Measurements from ENCODE around the gene GSK3A. TPM values are rescaled to one million over a fixed set of nuclear protein-coding genes. Genes with fewer than 3 reads are reported as not detected.

The GSK3A gene
- total RNA-seq, 1 experiment from 2014 or later: 70.1 TPM

- Histone ChIP-seq H3K27me3 (replicated peaks; ENCODE audit: insufficient read depth, low read depth, low read length, poor library complexity) (no peaks in the 10 kb centered on the region), H3K9me3 (ENCODE audit: low read depth, low read length, poor library complexity, severe bottlenecking) (no peaks in the 10 kb centered on the region), H3K27ac (ENCODE audit: low read depth, low read length, poor library complexity, severe bottlenecking) (peak overlapping the region; percentile 49), H3K4me3 (ENCODE audit: low read depth, low read length, poor library complexity, severe bottlenecking) (no peak overlapping the region), H3K4me1 (ENCODE audit: insufficient read depth, low read length, poor library complexity, severe bottlenecking) (peaks cover 22% of the 10 kb centered on the region), H3K36me3 (ENCODE audit: insufficient read depth, low read length, poor library complexity, severe bottlenecking) (peaks cover 8% of the 10 kb centered on the region)
- ChIA-PET POLR2A (ENCODE audit: low non-redundant PET) (no interaction called here), CTCF (no interaction called here)
- BruUV-seq (replicated peaks): no TSS peak
- no peak for DNase-seq (ENCODE audit: low spot score)
- TF ChIP-seq CTCF (conservative IDR thresholded peaks at IDR 0.05; ENCODE audit: low read depth, low read length) (no peak), EZH2 (IDR thresholded peaks at IDR 0.05; ENCODE audit: borderline replicate concordance, low read depth, low read length, poor library complexity, severe bottlenecking) (no peak)
- intact Hi-C loops (cut with micrococcal nuclease; ENCODE audit: unreplicated experiment): no loop called here
Observed at GRCh38 chr19:42276284-42276683, 33.9 kb upstream of the GSK3A start.

DNA sequence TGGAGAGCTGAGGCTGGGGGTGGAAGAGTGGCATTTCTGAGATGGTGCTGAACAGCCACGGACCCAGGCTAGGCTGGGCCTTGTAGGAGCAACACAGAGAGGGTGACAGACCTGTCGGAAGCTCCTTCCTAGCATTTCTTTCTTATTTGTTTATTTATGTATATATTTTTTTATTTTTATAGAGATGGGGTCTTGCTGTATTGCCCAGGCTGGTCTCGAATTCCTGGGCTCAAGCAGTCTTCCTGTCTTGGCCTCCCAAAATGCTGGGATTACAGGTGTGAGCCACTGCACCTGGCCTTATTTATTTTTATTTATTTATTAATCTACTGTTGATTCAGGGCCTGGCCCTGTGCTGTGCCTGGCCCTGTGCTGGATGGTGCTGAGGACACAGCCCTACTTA is 33.1 kb upstream of the GSK3A start:
- H3K27ac ChIP-seq (ENCODE audit: low read depth, low read length, poor library complexity, severe bottlenecking): peak overlapping the region; percentile 49
- H3K4me1 ChIP-seq (ENCODE audit: insufficient read depth, low read length, poor library complexity, severe bottlenecking): peaks cover 22% of the 10 kb centered on the region
- POLR2A ChIA-PET (ENCODE audit: low non-redundant PET): no interaction called here
- peaks cover 8% of the 10 kb centered on the region for H3K36me3 ChIP-seq (ENCODE audit: insufficient read depth, low read length, poor library complexity, severe bottlenecking)
- DNase-seq (ENCODE audit: low spot score): no peak
- intact Hi-C loops (cut with micrococcal nuclease; ENCODE audit: unreplicated experiment): no loop called here
- TF ChIP-seq EZH2 (IDR thresholded peaks at IDR 0.05; ENCODE audit: borderline replicate concordance, low read depth, low read length, poor library complexity, severe bottlenecking) (no peak), CTCF (conservative IDR thresholded peaks at IDR 0.05; ENCODE audit: low read depth, low read length) (no peak)
- H3K27me3 ChIP-seq (replicated peaks; ENCODE audit: insufficient read depth, low read depth, low read length, poor library complexity): no peaks in the 10 kb centered on the region
- CTCF ChIA-PET: no interaction called here
- BruUV-seq (replicated peaks): no TSS peak
- H3K9me3 ChIP-seq (ENCODE audit: low read depth, low read length, poor library complexity, severe bottlenecking): no peaks in the 10 kb centered on the region
- no peak overlapping the region for H3K4me3 ChIP-seq (ENCODE audit: low read depth, low read length, poor library complexity, severe bottlenecking)

GRCh38 chr19:42275103-42275502 is 32.7 kb upstream of the GSK3A start:
- no peak for TF ChIP-seq EZH2 (IDR thresholded peaks at IDR 0.05; ENCODE audit: borderline replicate concordance, low read depth, low read length, poor library complexity, severe bottlenecking)
- no peak for TF ChIP-seq CTCF (conservative IDR thresholded peaks at IDR 0.05; ENCODE audit: low read depth, low read length)

More at GRCh38 chr19:42275103-42275502, 32.7 kb upstream of the GSK3A start:
- Histone ChIP-seq H3K9me3 (ENCODE audit: low read depth, low read length, poor library complexity, severe bottlenecking) (no peaks in the 10 kb centered on the region), H3K36me3 (ENCODE audit: insufficient read depth, low read length, poor library complexity, severe bottlenecking) (peaks cover 8% of the 10 kb centered on the region), H3K4me3 (ENCODE audit: low read depth, low read length, poor library complexity, severe bottlenecking) (no peak overlapping the region), H3K4me1 (ENCODE audit: insufficient read depth, low read length, poor library complexity, severe bottlenecking) (peaks cover 26% of the 10 kb centered on the region), H3K27me3 (replicated peaks; ENCODE audit: insufficient read depth, low read depth, low read length, poor library complexity) (no peaks in the 10 kb centered on the region), H3K27ac (ENCODE audit: low read depth, low read length, poor library complexity, severe bottlenecking) (peak overlapping the region; percentile 34)
- BruUV-seq (replicated peaks): no TSS peak
- intact Hi-C loops (cut with micrococcal nuclease; ENCODE audit: unreplicated experiment): no loop called here
- CTCF ChIA-PET: no interaction called here
- POLR2A ChIA-PET (ENCODE audit: low non-redundant PET): no interaction called here
- no peak for DNase-seq (ENCODE audit: low spot score)
